ENCODE results near the gene OR6K2.

The OR6K2 gene

DNA sequence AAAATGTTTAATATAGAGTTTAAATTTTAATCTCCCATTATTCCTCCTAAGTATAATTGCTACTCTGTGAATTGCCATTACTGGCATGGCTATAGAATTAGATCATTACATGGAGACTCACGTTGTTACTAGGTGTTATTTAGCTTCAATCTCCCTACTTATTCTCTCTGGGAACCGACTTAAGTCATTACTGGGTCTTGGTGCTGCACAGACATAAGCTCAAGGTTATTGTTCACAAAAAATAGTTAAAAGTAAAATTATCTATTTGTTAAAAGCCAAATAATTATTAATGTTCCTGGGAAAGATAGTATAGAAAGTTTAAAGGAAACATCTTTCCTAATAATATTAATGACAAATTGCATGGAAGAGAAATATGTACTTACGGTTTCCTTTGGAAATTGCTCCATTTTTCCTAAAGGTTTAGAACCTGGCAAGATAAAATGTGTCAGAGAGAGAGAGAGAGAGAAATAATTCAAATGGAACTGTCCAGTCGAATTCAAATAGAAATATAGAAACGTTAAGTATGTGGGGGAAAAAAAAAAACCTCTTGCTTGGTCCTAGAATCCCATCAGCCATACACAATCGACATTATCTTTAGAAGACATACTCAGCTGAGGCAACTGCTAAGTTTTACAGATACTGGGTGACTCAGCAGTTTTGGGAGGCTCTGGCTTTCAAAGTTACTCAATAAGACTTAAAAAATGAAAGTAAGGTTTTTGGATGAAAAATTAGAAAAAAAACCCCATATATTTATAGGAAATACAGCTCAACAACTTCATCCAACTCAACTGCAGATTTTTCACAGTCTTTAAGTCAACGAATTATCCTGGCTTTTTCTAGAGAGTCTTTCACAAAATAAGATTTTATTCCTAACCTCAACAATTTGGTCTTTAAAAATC lies 14.1 kb downstream of the OR6K2 start, which contains the start of gene SPTA1:
Gene SPTA1 (minus strand): TSS at position 605 of the 899 bp plus-strand sequence. CDS start 198 bp downstream, at position 407.
- DNase-seq (ENCODE audit: low read depth in 2 of 2): no peak

DNA sequence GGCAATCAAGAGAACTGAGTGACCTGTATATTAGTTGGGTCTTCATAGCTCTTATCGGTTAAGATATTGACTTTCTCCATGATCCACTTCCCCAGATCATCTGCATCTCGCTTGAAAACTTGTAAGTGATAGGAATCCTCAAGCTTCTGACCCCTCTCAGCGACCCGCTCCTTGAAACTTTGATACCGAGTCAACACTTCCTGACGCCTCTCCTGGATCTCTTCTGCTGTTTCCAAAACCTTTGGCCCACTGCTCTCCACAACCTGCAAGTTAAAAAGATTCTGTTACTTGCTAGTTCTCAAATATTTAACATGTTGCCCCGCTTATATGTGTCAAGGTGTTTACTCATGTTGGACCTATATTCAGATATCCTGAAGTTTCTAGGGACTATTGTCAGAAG lies 15.4 kb downstream of the OR6K2 start:
- no peak for DNase-seq (ENCODE audit: low read depth in 2 of 2)

- DNase-seq (ENCODE audit: low read depth in 2 of 2): no peak
Observed at GRCh38 chr1:158681606-158682005, 18.8 kb downstream of the OR6K2 start.

- DNase-seq (ENCODE audit: low read depth in 2 of 2): no peak
Observed at GRCh38 chr1:158679289-158679688, 21.2 kb downstream of the OR6K2 start.

GRCh38 chr1:158675563-158676323 lies 24.7 kb downstream of the OR6K2 start:
- no peak for DNase-seq (ENCODE audit: low read depth in 2 of 2)

DNA sequence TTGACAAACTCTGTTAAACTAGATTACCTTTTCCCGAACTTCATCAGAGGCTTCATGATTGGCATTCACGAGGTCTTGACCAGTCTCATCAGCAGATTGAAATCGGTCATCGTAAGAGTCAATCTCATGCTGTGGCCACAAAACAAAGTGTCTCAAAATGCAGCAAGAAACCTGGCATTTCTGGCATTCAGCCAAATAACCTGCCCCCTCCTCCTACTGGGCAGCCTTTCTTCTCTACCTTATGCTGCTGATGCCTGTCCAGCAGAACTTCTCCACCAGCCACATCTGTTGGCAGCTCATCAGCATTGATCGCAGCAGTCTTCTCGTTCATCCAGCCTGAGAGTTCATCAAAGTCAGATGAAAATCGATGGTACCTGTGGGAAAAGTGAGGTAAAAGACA lies 26.1 kb downstream of the OR6K2 start:
- no peak for DNase-seq (ENCODE audit: low read depth in 2 of 2)

DNA sequence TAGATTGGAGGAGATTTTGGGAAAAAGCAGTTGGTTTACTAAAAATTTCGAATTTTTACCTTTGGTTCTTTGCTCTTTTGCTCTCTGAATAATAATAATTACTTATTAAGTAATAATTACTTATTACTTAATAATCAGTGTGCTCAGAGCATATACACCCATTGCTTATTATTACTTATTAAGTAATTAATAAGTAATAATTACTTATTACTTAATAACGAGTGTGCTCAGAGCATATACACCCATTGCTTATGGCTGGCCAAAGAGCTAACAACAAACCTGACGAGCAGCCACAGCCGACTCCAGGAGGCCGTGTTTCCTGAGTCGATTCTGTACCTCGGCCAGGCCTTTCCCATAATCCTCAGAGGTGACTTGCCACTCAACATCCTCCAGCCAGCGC lies 34.4 kb downstream of the OR6K2 start:
- no peak for DNase-seq (ENCODE audit: low read depth in 2 of 2)

- DNase-seq (ENCODE audit: low read depth in 2 of 2): no peak
Observed at GRCh38 chr1:158654571-158654970, 45.9 kb downstream of the OR6K2 start.

- DNase-seq (ENCODE audit: low read depth in 2 of 2): no peak
Observed at GRCh38 chr1:158654086-158654485, 46.4 kb downstream of the OR6K2 start.

DNA sequence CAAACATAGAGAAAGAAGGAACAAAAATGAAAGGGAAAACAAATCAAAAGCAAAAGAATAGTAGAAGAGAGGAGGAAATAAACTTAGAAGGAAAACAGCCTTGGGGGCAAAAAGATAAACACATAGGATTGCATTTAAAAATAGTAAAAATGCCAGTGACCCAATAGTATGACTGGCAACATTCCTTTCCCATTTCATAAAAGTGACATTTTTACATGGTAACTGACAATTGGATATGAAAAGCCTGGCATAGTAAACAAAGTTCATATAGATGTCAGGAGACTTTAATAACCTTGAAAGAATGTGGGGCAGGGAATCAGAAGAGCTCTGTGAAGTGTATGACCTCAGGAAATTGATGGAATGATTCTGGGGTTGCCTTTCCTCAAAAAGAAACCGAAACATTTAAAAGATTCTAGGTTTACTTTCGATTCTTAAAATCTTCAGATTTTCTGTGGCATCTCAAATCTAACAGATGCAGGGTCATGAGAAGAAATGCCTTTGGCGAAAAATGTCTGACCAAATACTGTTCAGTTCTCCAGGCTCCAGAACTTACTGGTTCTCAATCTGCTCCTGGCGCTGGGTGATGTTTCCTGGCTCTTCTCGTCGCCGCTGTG lies 47.6 kb downstream of the OR6K2 start:
- DNase-seq (ENCODE audit: low read depth in 2 of 2): no peak
